ENCODE results near the gene CCZ1B.
"Not testable (repeated sequence)": the region's sequence is repeated elsewhere in the genome, so short reads cannot be mapped to it uniquely, and the experiment has no call there.

DNA sequence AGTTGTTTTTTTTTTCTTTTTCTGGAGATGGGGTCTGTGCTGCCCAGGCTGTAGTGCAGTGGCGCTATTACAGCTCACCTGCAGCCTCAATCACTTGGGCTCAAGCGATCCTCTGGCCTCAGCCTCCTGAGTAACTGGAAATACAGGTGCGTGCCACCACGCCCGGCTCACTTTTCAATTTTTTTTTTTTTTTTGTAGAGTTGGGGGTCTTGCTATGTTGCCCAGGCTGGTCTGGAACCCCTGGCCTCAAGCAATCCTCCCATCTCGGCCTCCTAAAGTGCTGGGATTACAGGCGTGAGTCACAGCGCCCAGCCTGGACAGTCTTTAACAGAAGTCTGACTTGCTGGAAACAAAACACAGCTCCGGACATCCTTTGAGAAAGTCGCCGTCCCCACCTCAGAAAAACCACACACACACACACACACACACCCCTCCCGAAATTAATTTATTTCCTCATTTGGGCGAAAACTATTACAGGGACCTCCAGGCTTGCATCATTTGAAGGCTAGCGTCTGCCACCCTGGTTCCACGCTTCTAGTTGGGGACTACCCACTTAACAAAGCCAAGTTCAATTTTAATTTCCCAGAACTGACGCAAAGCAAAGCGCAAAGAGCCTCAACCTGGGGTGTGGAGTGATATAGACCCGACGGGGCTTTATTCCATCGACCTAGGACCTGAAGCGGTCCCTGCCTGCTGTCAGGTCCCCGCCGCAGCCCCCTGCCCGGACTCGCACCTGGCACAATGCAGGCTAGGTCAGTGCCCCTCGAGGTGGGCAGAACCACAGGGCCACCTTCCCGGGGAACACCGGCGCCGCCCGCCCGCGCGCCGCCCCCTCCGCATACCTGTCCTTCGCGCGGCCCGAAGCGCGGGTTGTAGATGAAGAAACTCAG is 594 bp downstream of the CCZ1B start:
- TF ChIP-seq RELA (CRISPR knock-in tag; IDR thresholded peaks at IDR 0.05; ENCODE audit: borderline replicate concordance); ZNF232 (CRISPR knock-in tag; IDR thresholded peaks at IDR 0.05); GABPB1 (CRISPR knock-in tag; IDR thresholded peaks at IDR 0.05): not testable (repeated sequence)
- TF ChIP-seq, protein P1, sequence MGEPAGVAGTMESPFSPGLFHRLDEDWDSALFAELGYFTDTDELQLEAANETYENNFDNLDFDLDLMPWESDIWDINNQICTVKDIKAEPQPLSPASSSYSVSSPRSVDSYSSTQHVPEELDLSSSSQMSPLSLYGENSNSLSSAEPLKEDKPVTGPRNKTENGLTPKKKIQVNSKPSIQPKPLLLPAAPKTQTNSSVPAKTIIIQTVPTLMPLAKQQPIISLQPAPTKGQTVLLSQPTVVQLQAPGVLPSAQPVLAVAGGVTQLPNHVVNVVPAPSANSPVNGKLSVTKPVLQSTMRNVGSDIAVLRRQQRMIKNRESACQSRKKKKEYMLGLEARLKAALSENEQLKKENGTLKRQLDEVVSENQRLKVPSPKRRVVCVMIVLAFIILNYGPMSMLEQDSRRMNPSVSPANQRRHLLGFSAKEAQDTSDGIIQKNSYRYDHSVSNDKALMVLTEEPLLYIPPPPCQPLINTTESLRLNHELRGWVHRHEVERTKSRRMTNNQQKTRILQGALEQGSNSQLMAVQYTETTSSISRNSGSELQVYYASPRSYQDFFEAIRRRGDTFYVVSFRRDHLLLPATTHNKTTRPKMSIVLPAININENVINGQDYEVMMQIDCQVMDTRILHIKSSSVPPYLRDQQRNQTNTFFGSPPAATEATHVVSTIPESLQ (CRISPR knock-in tag; IDR thresholded peaks at IDR 0.05) = not testable (repeated sequence)
- TF ChIP-seq, protein P2, sequence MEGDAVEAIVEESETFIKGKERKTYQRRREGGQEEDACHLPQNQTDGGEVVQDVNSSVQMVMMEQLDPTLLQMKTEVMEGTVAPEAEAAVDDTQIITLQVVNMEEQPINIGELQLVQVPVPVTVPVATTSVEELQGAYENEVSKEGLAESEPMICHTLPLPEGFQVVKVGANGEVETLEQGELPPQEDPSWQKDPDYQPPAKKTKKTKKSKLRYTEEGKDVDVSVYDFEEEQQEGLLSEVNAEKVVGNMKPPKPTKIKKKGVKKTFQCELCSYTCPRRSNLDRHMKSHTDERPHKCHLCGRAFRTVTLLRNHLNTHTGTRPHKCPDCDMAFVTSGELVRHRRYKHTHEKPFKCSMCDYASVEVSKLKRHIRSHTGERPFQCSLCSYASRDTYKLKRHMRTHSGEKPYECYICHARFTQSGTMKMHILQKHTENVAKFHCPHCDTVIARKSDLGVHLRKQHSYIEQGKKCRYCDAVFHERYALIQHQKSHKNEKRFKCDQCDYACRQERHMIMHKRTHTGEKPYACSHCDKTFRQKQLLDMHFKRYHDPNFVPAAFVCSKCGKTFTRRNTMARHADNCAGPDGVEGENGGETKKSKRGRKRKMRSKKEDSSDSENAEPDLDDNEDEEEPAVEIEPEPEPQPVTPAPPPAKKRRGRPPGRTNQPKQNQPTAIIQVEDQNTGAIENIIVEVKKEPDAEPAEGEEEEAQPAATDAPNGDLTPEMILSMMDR (IDR thresholded peaks at IDR 0.05) = not testable (repeated sequence)
